ENCODE measurements around the gene ADD3. TPM values are rescaled to one million over a fixed set of nuclear protein-coding genes. Genes with fewer than 3 reads are reported as not detected.
A peak's percentile ranks its signal among the peaks of the same experiment; 100 is the strongest.

ADD3 gene
- total and polyA plus RNA-seq, 8 donors: 62.0 to 362 (median 322) TPM

- H3K27ac ChIP-seq: no peak overlapping the region
- no peak overlapping the region for H3K4me3 ChIP-seq
- TF ChIP-seq CTCF (IDR thresholded peaks at IDR 0.05): no peak
- H3K4me1 ChIP-seq: peaks cover 3 to 19% of the 10 kb centered on the region in 2 donors
- no peaks in the 10 kb centered on the region for H3K9me3 ChIP-seq
- DNase-seq: no peak
- H3K27me3 ChIP-seq: peaks cover 18 to 44% of the 10 kb centered on the region in 2 donors
- H3K36me3 ChIP-seq: no peaks in the 10 kb centered on the region
- ATAC-seq: no peak
- intact Hi-C loops (cut with DNase I): no loop called here
These were observed 164.4 kb downstream of the ADD3 start for GRCh38 chr10:110172155-110172554.

- peaks cover 3 to 19% of the 10 kb centered on the region in 2 donors for H3K4me1 ChIP-seq
- DNase-seq (no peak), ATAC-seq (no peak)
- H3K27ac ChIP-seq: no peak overlapping the region
- H3K36me3 ChIP-seq: no peaks in the 10 kb centered on the region
- intact Hi-C loops (cut with DNase I): no loop called here
- no peak overlapping the region for H3K4me3 ChIP-seq
- H3K9me3 ChIP-seq: no peaks in the 10 kb centered on the region
- TF ChIP-seq CTCF (IDR thresholded peaks at IDR 0.05): no peak
- H3K27me3 ChIP-seq: peaks cover 5 to 26% of the 10 kb centered on the region in 2 donors
These were observed 166.4 kb downstream of the ADD3 start for GRCh38 chr10:110174201-110174600.

GRCh38 chr10:110174816-110175215, 167.0 kb downstream of the ADD3 start:
- H3K4me3 ChIP-seq: no peak overlapping the region
- no peak for TF ChIP-seq CTCF (IDR thresholded peaks at IDR 0.05)
- H3K36me3 ChIP-seq: no peaks in the 10 kb centered on the region
- ATAC-seq (no peak), DNase-seq (no peak)
- H3K4me1 ChIP-seq: peaks cover 3 to 19% of the 10 kb centered on the region in 2 donors
- H3K27ac ChIP-seq: no peak overlapping the region
- peaks cover 0 to 20% of the 10 kb centered on the region in 2 donors for H3K27me3 ChIP-seq
- no peaks in the 10 kb centered on the region for H3K9me3 ChIP-seq
- intact Hi-C loops (cut with DNase I): no loop called here

GRCh38 chr10:110175406-110175805, 167.6 kb downstream of the ADD3 start:
- DNase-seq (no peak), ATAC-seq (no peak)
- TF ChIP-seq CTCF (IDR thresholded peaks at IDR 0.05): no peak
- Histone ChIP-seq H3K4me3 (no peak overlapping the region), H3K27ac (no peak overlapping the region), H3K36me3 (no peaks in the 10 kb centered on the region), H3K4me1 (peaks cover 3 to 13% of the 10 kb centered on the region in 2 donors), H3K27me3 (peaks cover 0 to 14% of the 10 kb centered on the region in 2 donors), H3K9me3 (no peaks in the 10 kb centered on the region)
- intact Hi-C loops (cut with DNase I): no loop called here

- Histone ChIP-seq H3K36me3 (no peaks in the 10 kb centered on the region), H3K4me1 (peaks cover 0 to 8% of the 10 kb centered on the region in 2 donors), H3K27me3 (peaks cover 0 to 7% of the 10 kb centered on the region in 2 donors), H3K27ac (peak overlapping the region in 1 of 2 donors; percentile 63), H3K9me3 (no peaks in the 10 kb centered on the region), H3K4me3 (no peak overlapping the region)
- intact Hi-C loops (cut with DNase I): no loop called here
- TF ChIP-seq CTCF (IDR thresholded peaks at IDR 0.05): no peak
- ATAC-seq (no peak), DNase-seq (peak in 1 of 4 donors; percentile 69)
These were observed 168.6 kb downstream of the ADD3 start for GRCh38 chr10:110176141-110177030.

All from left lung (tissue), 10 donors.